ENCODE results near the gene ELAVL1. TPM values are rescaled to one million over a fixed set of nuclear protein-coding genes. Genes with fewer than 3 reads are reported as not detected.
"Not testable (repeated sequence)": the region's sequence is repeated elsewhere in the genome, so short reads cannot be mapped to it uniquely, and the experiment has no call there.

Gene ELAVL1
- total RNA-seq, 1 donor from 2014 or later = 92.3 TPM

- no peak for DNase-seq (ENCODE audit: low read depth)
These were observed 63.4 kb downstream of the ELAVL1 start for GRCh38 chr19:7941895-7942596.

GRCh38 chr19:7940841-7941240 lies 64.6 kb downstream of the ELAVL1 start:
- no peak for DNase-seq (ENCODE audit: low read depth)

- DNase-seq (ENCODE audit: low read depth) = no peak
These were observed 70.7 kb downstream of the ELAVL1 start for GRCh38 chr19:7934766-7935165.

GRCh38 chr19:7933828-7934725 lies 71.4 kb downstream of the ELAVL1 start:
- no peak for DNase-seq (ENCODE audit: low read depth)

GRCh38 chr19:7933411-7933810 lies 72.0 kb downstream of the ELAVL1 start:
- no peak for DNase-seq (ENCODE audit: low read depth)

GRCh38 chr19:7932930-7933300 lies 72.5 kb downstream of the ELAVL1 start:
- DNase-seq (ENCODE audit: low read depth) = no peak

- DNase-seq (ENCODE audit: low read depth) = no peak
These were observed 73.0 kb downstream of the ELAVL1 start for GRCh38 chr19:7932276-7932929.

GRCh38 chr19:7931221-7932061 lies 74.0 kb downstream of the ELAVL1 start:
- DNase-seq (ENCODE audit: low read depth) = no peak

GRCh38 chr19:7930765-7931164 lies 74.7 kb downstream of the ELAVL1 start:
- no peak for DNase-seq (ENCODE audit: low read depth)

- not testable (repeated sequence) for DNase-seq (ENCODE audit: low read depth)
These were observed 75.4 kb downstream of the ELAVL1 start for GRCh38 chr19:7930030-7930429.

GRCh38 chr19:7928741-7929701 lies 76.4 kb downstream of the ELAVL1 start:
- DNase-seq (ENCODE audit: low read depth) = peak; percentile 86

GRCh38 chr19:7928334-7928706 lies 77.1 kb downstream of the ELAVL1 start:
- no peak for DNase-seq (ENCODE audit: low read depth)

GRCh38 chr19:7927605-7928333 lies 77.7 kb downstream of the ELAVL1 start:
- no peak for DNase-seq (ENCODE audit: low read depth)

GRCh38 chr19:7926727-7927604 lies 78.5 kb downstream of the ELAVL1 start:
- no peak for DNase-seq (ENCODE audit: low read depth)

GRCh38 chr19:7926021-7926726 lies 79.3 kb downstream of the ELAVL1 start, which contains the start of gene CTXN1:
TSS of gene CTXN1 (minus strand) at chr19:7926135. CDS start at chr19:7925538, 597 bp downstream.
- DNase-seq (ENCODE audit: low read depth) = no peak

GRCh38 chr19:7925171-7925851 lies 80.1 kb downstream of the ELAVL1 start:
- peak; percentile 40 for DNase-seq (ENCODE audit: low read depth)

- DNase-seq (ENCODE audit: low read depth) = no peak
These were observed 80.7 kb downstream of the ELAVL1 start for GRCh38 chr19:7924651-7925170.
